ENCODE measurements around the gene SARM1.

The SARM1 gene

GRCh38 chr17:28391401-28391800, 19.9 kb downstream of the SARM1 start:
- Histone ChIP-seq H2AFZ (ENCODE audit: low read length) (no peak overlapping the region), H3K27ac (ENCODE audit: low read length) (no peak overlapping the region), H3K9me2 (replicated peaks; ENCODE audit: insufficient read depth, low read length) (no peaks in the 10 kb centered on the region), H3K9ac (ENCODE audit: low read length) (no peak overlapping the region), H3K4me3 (ENCODE audit: low read length) (no peak overlapping the region), H3K4me1 (ENCODE audit: low read length) (no peaks in the 10 kb centered on the region), H3F3A (ENCODE audit: insufficient read depth, low read length) (no peaks in the 10 kb centered on the region), H3K36me3 (replicated peaks; ENCODE audit: insufficient read depth, low read length) (no peaks in the 10 kb centered on the region), H3K79me2 (ENCODE audit: low read length) (no peaks in the 10 kb centered on the region), H3K9me3 (replicated peaks; ENCODE audit: insufficient read depth, low read length) (no peaks in the 10 kb centered on the region), H3K27me3 (replicated peaks; ENCODE audit: insufficient read depth, low read length) (no peaks in the 10 kb centered on the region), H4K20me1 (ENCODE audit: insufficient read depth, low read length) (no peaks in the 10 kb centered on the region), H3K4me2 (ENCODE audit: low read depth, low read length) (no peak overlapping the region)
- TF ChIP-seq CTCF (IDR thresholded peaks at IDR 0.05; ENCODE audit: low read length), result no peak
- no peak for TF ChIP-seq EZH2phosphoT487 (IDR thresholded peaks at IDR 0.05; ENCODE audit: low read length)
- TF ChIP-seq EZH2 (optimal IDR thresholded peaks at IDR 0.05; ENCODE audit: low read depth, low read length), result no peak
- DNase-seq, result no peak

GRCh38 chr17:28392491-28392890, 21.0 kb downstream of the SARM1 start:
- Histone ChIP-seq H3K9me2 (replicated peaks; ENCODE audit: insufficient read depth, low read length) (no peaks in the 10 kb centered on the region), H2AFZ (ENCODE audit: low read length) (no peak overlapping the region), H3K9me3 (replicated peaks; ENCODE audit: insufficient read depth, low read length) (no peaks in the 10 kb centered on the region), H3K36me3 (replicated peaks; ENCODE audit: insufficient read depth, low read length) (no peaks in the 10 kb centered on the region), H3K4me2 (ENCODE audit: low read depth, low read length) (no peak overlapping the region), H3K4me3 (ENCODE audit: low read length) (no peak overlapping the region), H3K79me2 (ENCODE audit: low read length) (no peaks in the 10 kb centered on the region), H3K4me1 (ENCODE audit: low read length) (no peaks in the 10 kb centered on the region), H3K27ac (ENCODE audit: low read length) (no peak overlapping the region), H3K9ac (ENCODE audit: low read length) (no peak overlapping the region), H3F3A (ENCODE audit: insufficient read depth, low read length) (no peaks in the 10 kb centered on the region), H3K27me3 (replicated peaks; ENCODE audit: insufficient read depth, low read length) (no peaks in the 10 kb centered on the region), H4K20me1 (ENCODE audit: insufficient read depth, low read length) (no peaks in the 10 kb centered on the region)
- DNase-seq, result no peak
- TF ChIP-seq EZH2phosphoT487 (IDR thresholded peaks at IDR 0.05; ENCODE audit: low read length), result no peak

DNA sequence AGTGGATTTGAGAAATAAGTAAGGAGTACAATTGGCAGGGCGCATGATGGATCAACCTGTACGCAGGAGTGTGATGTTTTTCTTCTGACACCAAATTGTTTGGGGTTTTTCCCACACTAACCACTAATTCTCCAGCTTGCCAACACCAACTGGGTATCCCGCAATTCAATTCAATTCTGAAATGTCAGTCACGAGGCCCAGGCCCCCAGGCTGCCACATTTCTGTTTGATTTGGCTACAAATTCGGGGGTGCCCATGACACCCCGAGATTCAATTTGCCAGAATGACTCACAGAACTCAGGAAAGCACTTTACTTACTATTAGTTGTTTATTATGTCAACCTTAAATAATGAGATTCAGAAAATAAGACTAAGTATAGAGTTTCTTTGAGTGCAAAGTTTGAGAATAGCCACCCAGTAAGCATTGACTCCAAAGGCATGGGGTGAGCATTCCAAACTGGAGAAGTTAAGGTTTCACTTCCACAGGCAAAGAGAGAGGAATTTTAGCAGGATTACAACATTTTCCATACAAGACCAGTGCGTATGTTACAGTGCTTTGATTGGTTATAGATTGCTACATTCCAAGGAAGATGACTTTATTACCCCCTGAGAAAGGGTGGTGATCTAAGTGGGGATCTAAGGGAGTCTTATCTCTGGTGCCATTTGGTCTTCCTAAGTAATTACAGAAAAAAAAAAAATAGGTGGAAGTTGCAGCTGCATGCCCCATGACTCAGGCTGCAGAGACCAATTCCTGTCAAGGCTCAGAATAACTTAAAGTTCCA, 23.0 kb downstream of the SARM1 start:
- H3K36me3 ChIP-seq (replicated peaks; ENCODE audit: insufficient read depth, low read length), result no peaks in the 10 kb centered on the region
- TF ChIP-seq CTCF (IDR thresholded peaks at IDR 0.05; ENCODE audit: low read length), result no peak
- TF ChIP-seq EZH2 (optimal IDR thresholded peaks at IDR 0.05; ENCODE audit: low read depth, low read length), result no peak
- no peak for TF ChIP-seq EZH2phosphoT487 (IDR thresholded peaks at IDR 0.05; ENCODE audit: low read length)
- no peak overlapping the region for H3K9ac ChIP-seq (ENCODE audit: low read length)
- H3K4me1 ChIP-seq (ENCODE audit: low read length), result no peaks in the 10 kb centered on the region
- no peak overlapping the region for H3K4me2 ChIP-seq (ENCODE audit: low read depth, low read length)
- no peak overlapping the region for H3K4me3 ChIP-seq (ENCODE audit: low read length)
- H3F3A ChIP-seq (ENCODE audit: insufficient read depth, low read length), result no peaks in the 10 kb centered on the region
- no peaks in the 10 kb centered on the region for H4K20me1 ChIP-seq (ENCODE audit: insufficient read depth, low read length)
- no peaks in the 10 kb centered on the region for H3K9me3 ChIP-seq (replicated peaks; ENCODE audit: insufficient read depth, low read length)
- no peak for DNase-seq
- no peak overlapping the region for H2AFZ ChIP-seq (ENCODE audit: low read length)
- no peaks in the 10 kb centered on the region for H3K79me2 ChIP-seq (ENCODE audit: low read length)
- H3K9me2 ChIP-seq (replicated peaks; ENCODE audit: insufficient read depth, low read length), result no peaks in the 10 kb centered on the region
- no peaks in the 10 kb centered on the region for H3K27me3 ChIP-seq (replicated peaks; ENCODE audit: insufficient read depth, low read length)
- no peak overlapping the region for H3K27ac ChIP-seq (ENCODE audit: low read length)

DNA sequence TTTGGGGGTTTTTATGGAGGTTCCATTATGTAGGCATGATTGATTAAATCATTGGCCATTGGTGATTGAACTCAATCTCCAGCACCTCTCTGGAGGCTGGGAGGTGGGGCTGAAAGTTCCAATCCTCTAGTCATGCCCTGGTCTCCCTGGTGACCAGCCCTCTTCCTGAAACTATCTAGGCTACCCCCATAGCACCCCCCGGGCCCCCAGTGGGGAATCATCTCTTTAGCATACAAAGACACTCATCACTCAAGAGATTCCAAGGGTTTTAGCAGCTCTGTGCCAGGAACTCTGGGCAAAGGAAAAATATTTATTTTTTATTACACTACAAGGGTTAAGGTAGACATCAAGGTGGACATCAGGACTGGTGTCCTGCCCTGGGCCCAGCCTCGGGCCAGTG, 23.9 kb downstream of the SARM1 start:
- Histone ChIP-seq H3F3A (ENCODE audit: insufficient read depth, low read length) (no peaks in the 10 kb centered on the region), H3K4me1 (ENCODE audit: low read length) (no peaks in the 10 kb centered on the region), H3K4me2 (ENCODE audit: low read depth, low read length) (no peak overlapping the region), H3K79me2 (ENCODE audit: low read length) (no peaks in the 10 kb centered on the region), H4K20me1 (ENCODE audit: insufficient read depth, low read length) (no peaks in the 10 kb centered on the region), H2AFZ (ENCODE audit: low read length) (no peak overlapping the region), H3K36me3 (replicated peaks; ENCODE audit: insufficient read depth, low read length) (no peaks in the 10 kb centered on the region), H3K9me2 (replicated peaks; ENCODE audit: insufficient read depth, low read length) (no peaks in the 10 kb centered on the region), H3K9ac (ENCODE audit: low read length) (no peak overlapping the region), H3K27me3 (replicated peaks; ENCODE audit: insufficient read depth, low read length) (no peaks in the 10 kb centered on the region), H3K9me3 (replicated peaks; ENCODE audit: insufficient read depth, low read length) (no peaks in the 10 kb centered on the region), H3K27ac (ENCODE audit: low read length) (no peak overlapping the region), H3K4me3 (ENCODE audit: low read length) (no peak overlapping the region)
- TF ChIP-seq CTCF (IDR thresholded peaks at IDR 0.05; ENCODE audit: low read length) (no peak), EZH2phosphoT487 (IDR thresholded peaks at IDR 0.05; ENCODE audit: low read length) (no peak), EZH2 (optimal IDR thresholded peaks at IDR 0.05; ENCODE audit: low read depth, low read length) (no peak)
- DNase-seq, result no peak
